DMS79 (cell line): Measurements from ENCODE around the gene AKR1C2.
"Not testable (repeated sequence)": the region's sequence is repeated elsewhere in the genome, so short reads cannot be mapped to it uniquely, and the experiment has no call there.

Experiments used
- DNase-seq: peaks from one replicate; lab custom pipeline; 2025; lab: John Stamatoyannopoulos, UW

Gene AKR1C2

GRCh38 chr10:4988000-4988641 is 15.5 kb downstream of the AKR1C2 start:
- not testable (repeated sequence) for DNase-seq

GRCh38 chr10:4984971-4985594 is 18.6 kb downstream of the AKR1C2 start:
- no peak for DNase-seq

DNA sequence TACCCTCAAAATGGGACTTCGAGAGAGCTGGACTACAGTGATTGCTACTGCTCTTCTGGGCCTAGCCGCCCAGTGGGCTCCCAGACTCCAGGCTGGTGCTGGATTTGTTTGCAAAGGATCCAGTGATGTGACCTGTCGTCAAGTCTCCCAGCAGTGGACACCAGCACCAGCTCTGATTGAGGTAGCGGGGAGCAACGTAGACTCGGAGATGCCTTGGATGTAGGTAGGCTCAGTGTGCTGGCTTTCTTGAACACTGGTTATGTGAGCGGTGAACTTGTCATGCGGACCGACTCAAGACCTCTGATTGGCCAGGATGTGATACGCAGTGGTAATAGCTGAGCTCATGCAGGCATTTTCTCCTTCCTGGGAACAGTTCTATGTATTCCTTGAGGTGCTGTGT is 19.4 kb downstream of the AKR1C2 start:
- no peak for DNase-seq

GRCh38 chr10:4983615-4984216 is 19.9 kb downstream of the AKR1C2 start:
- DNase-seq = no peak

GRCh38 chr10:4982764-4983226 is 20.9 kb downstream of the AKR1C2 start:
- no peak for DNase-seq

DNA sequence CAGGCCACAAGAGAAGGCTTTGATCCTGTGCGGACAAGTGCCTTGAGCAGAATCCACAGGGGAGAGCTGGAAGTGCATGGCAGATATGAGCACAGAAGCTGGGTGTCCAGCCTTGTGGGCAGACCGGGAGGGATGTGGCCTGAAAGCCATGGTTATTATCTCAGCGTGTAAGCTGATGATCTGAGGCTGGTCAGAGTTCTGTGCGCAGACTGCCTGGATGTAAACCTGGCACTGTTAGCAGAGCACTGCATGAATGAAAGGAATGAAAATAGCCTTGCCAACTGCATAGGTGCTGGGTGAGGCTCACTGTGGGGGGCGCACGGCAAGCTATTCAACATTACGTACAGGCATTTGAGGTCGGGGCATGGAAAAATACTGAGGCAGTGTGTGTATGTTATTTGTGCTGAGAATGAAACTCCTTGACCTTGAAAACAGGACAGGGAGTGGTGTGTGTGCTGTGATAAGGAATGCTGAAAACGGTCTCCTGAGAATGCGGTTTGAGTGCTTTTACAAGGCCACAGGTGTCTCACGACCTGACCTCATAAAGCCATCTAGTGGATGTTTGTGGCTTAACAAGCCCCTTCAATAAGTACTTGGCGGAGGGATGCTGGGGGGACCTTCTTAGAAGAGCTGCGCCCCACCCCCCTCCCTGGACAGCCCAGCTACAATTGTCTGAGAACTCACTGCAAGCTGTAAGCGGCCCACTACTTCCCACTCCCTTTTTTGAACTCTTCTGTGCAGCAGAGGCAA is 21.8 kb downstream of the AKR1C2 start:
- no peak for DNase-seq

DNA sequence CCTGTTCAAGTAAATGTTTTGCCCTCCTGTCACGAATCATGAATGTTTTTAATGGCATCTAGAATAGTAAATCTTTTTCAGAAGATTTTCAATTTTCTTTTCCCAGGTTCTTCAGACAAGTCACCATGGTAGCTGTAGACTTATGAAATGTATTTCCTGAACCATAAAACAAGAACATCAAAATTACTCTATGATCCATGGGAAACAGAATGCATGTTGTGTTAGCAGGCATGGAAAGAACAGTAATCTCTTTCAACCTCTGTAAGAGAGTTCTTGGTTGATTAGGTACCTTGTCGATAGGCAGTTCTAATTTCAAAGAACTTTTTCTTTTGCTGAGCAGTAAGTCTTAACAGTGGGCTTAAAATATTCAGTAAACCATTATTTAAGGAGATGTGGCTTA is 22.9 kb downstream of the AKR1C2 start:
- DNase-seq = no peak

GRCh38 chr10:4978870-4979269 is 24.8 kb downstream of the AKR1C2 start:
- no peak for DNase-seq

- no peak for DNase-seq
Observed at GRCh38 chr10:4977025-4977424, 26.6 kb downstream of the AKR1C2 start.

- DNase-seq = not testable (repeated sequence)
Observed at GRCh38 chr10:4974400-4974799, 29.3 kb downstream of the AKR1C2 start.

DNA sequence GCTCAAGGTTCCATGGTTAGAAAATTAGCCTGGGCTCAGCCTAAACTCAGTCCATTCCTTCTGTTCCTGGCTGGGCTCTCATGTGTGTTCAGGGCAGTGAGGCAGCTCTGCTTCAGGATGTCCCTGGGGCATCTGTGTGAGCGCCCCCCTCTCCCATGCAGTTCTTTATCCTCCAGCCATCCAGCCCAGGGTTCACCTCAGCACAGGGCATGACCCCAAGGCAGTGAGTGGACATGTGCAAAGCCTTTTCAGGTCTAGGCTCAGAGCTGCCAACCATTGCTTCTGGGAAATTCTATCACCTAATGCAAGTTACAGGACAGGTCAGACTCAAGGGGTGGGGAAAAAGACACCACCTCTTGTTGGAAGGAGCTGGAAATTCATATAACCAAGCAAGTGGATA is 30.4 kb downstream of the AKR1C2 start:
- not testable (repeated sequence) for DNase-seq

GRCh38 chr10:4972369-4973142 is 31.1 kb downstream of the AKR1C2 start:
- not testable (repeated sequence) for DNase-seq

DNA sequence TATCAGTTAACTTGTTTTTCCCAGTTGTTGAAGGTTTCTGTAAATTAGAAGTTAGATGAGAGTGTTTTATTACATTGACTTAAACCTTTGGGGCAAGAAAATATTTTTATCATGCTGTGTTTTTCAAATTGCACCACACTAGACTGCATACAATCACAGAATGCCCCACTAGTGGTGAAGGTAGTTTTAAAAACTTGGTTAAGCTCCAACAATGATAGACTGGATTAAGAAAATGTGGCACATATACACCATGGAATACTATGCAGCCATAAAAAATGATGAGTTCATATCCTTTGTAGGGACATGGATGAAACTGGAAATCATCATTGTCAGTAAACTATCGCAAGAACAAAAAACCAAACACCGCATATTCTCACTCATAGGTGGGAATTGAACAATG is 33.3 kb downstream of the AKR1C2 start:
- not testable (repeated sequence) for DNase-seq

DNA sequence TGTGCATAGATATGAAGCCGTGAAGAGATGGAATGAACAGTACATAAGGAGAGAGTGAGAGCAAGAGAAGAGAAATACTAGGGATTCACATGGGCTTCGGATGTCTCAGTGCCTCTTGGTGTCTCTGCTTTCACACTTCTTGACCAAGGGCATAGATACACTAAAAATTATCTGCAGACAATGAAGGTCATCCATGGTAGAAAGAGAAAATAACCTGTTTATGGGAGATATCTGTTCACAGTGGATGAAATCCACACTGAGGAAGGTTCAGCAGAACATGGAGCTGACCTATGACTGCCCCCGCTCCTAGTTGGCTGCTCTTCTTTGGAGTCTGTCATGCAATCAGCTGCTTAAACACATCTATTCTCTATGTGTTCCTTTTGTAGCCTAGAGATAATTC is 34.4 kb downstream of the AKR1C2 start:
- not testable (repeated sequence) for DNase-seq

DNA sequence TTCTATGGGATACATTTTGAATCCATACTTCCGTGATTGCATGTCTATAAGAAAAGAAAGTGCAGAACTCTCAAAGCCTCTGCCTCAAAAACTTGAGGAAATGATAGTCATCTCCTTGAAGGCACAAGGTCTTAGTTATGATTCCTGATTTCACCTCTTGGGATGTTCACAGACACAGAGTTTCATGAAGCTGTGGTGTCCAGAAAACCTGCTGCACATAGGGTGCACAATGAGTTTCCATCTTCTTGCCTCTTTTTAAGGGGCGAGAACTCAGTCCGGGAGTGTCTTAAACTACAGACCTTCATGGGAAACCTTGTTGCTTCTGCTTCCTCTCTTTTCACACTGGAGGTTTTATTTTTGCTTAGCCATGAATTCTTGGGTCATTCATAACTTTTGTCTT is 36.5 kb downstream of the AKR1C2 start:
- not testable (repeated sequence) for DNase-seq

DNA sequence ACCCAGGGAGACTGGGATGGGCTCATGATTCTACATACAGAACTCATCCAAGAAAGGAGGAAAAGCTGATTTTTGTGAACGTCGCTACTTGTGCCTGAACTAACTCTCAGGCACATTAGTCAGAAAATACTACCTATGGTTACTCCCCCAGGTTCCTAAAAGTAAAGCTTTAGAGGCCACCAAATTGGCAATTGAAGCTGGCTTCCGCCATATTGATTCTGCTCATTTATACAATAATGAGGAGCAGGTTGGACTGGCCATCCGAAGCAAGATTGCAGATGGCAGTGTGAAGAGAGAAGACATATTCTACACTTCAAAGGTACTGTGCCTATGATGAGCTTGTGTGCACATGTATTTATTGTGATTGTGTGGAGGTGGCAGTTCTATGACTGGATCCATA is 37.9 kb downstream of the AKR1C2 start:
- DNase-seq = not testable (repeated sequence)

DNA sequence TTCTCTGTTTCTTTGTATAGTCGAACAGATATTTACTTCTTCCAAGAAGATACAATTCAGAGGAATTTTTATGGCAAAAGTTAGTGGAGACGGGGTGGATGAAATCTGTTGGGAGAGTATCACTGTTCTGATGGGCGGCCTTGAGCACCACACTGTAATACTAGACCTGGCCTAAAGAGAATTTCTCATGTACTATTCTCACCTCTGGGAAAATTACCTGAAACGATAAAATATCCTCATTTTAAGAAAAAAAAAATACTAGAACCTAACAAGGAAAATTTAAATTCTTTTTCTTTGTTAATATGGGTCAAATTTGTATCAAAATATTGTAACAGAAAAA is 39.9 kb downstream of the AKR1C2 start:
- not testable (repeated sequence) for DNase-seq

DNA sequence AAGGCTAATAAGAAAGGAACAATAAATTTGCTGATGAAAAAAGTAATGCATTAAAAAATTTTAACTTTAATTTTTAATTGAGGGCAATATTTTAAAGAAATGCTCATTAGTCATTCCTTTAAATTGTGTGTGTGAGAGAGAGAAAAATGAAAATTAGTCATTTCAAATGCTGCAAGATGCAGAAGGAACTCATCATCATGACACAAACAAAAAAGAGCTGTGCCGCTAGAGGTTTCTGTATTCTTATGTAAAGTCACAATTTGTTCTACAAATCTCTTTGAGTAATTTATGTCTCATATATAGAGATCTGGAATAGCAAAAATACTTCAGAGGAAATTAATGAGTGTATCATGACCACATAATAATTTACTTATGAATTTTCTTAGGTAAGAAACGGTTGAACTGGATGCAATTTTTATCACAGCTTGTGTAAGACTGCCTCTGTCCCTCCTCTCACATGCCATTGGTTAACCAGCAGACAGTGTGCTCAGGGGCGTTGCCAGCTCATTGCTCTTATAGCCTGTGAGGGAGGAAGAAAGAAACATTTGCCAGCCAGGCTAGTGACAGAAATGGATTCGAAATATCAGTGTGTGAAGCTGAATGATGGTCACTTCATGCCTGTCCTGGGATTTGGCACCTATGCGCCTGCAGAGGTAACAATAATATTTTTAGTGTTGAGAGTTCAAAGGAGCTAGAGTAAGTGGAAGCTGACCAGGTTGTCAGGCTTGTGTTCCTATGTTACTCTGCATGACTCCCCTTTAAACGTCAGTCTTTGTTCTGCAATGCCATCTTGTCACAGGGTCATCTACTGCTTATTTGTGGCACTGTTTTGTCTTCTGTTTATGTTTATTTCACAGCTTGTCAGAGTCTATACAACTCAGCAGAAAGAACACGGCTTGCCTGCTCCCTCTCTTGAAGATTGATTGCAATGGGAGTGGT is 40.5 kb downstream of the AKR1C2 start, which contains the start of gene AKR1C1:
AKR1C1 (plus strand) TSS at position 540 of the 939 bp plus-strand sequence; CDS start at position 570, 30 bp downstream.
- not testable (repeated sequence) for DNase-seq

DNA sequence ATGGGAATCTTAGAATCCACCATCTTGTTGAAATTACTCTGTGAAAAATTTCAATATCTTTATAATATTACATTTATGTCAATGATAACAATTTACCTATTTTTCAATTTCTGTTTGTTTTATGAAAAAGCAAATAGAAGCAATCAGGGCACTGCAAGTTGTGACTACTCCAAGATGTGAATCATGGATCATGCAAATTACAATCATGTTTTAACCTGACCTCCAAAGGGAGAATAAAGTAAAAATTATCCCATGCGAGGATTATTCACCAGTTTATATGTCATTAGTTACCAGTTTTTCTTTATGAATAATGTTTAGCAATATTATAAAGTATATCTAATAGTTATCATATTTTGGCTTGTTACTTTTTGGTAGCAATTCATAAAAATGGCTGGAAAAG is 41.3 kb downstream of the AKR1C2 start:
- not testable (repeated sequence) for DNase-seq

GRCh38 chr10:4961558-4961957 is 42.1 kb downstream of the AKR1C2 start:
- not testable (repeated sequence) for DNase-seq
